Measurements from ENCODE around the gene RASAL2.
"Not testable (repeated sequence)": the region's sequence is repeated elsewhere in the genome, so short reads cannot be mapped to it uniquely, and the experiment has no call there.

RASAL2 gene

GRCh38 chr1:178301141-178301540 is 207.2 kb downstream of the RASAL2 start:
- no peak for DNase-seq

DNA sequence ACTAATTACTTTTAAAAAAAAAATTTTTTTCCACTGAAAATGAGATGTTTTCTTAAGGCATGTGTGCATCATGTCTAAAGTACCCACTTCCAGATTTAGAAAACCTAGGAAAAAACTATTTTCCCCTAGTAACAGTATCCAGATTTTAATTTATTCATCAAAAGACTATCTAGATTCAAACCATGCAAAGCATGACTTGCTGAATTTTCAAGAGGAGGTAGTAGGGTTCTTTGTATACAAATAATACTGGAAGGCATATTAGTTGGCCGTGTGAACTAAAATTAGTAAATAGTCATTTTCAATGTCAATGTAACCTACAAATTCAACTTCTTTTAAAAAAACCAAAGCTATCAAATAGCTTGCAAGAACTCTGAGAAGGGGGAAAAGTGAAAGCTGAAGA is 213.4 kb downstream of the RASAL2 start:
- DNase-seq, result no peak

- no peak for DNase-seq
Observed at GRCh38 chr1:178308438-178308837, 214.5 kb downstream of the RASAL2 start.

GRCh38 chr1:178310685-178311105 is 216.8 kb downstream of the RASAL2 start:
- DNase-seq, result peak; percentile 74

DNA sequence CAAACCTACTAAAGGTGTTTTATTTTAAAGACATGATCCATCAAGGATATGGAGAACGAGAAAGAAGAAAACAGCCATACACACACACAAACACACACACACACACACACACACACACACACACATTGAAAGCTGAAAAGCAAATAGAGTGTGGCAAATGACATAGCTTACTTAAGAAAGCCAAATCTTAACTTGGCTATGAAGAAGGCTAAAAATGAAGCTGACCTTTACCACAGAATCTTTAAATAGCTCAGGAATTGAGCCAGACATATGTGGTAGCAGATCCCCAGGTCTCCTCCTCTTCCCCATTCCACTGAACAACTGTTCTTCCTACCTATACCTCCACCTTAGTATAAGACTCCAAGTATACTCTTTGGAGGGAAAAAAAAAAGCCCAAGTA is 217.3 kb downstream of the RASAL2 start:
- no peak for DNase-seq

GRCh38 chr1:178320280-178320982 is 226.5 kb downstream of the RASAL2 start:
- DNase-seq, result not testable (repeated sequence)

DNA sequence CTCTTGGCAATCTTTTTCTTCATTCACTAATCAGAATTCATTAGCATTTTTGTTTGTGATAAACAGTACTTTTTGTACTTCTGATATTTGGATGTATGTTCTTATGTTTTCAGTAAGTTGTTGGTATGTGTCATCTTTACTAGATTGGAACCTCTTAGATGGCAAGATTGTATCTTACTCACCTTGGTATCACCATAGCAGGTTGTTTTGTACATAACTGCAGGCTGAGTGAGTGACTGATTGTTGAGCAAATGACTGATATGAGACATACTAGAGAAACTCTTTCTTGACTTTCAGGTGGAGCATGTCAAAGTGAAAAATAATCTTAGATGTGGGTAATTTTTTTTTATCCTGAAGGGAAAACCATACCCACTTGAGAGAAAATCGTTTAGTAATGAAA is 229.2 kb downstream of the RASAL2 start:
- no peak for DNase-seq

- no peak for DNase-seq
Observed at GRCh38 chr1:178324003-178324402, 230.1 kb downstream of the RASAL2 start.

GRCh38 chr1:178328728-178329127 is 234.8 kb downstream of the RASAL2 start:
- no peak for DNase-seq

GRCh38 chr1:178330153-178330552 is 236.2 kb downstream of the RASAL2 start:
- no peak for DNase-seq

DNA sequence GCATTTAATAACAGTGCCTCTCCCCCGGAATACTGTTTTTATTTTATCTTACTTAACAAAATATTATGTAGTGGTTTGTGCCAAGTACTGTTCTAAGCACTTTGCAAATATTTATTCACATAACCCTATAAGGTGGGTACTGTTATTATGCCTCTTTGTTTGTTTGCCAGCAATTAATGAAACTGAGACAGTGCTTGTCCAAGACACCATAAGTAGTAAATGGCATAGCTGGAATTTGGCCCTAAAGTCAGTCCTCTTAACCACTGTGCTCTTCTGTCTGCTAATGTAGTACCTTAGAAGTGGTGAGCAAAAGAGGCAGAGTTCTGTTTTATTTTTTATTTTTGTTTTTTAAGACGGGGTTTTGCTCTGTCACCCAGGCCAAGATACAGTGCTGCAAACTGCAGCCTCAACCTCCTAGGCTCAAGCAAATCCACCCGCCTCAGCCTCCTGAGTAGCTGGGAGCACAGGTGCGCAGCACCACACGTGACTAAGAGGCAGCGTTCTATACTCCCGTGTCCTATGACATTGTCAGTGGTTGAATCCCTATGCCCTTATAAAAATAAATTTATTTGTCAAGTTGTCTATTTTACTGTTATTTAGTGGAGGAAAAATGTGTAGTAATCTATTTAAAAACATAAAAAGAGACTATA is 237.1 kb downstream of the RASAL2 start:
- DNase-seq, result no peak

DNA sequence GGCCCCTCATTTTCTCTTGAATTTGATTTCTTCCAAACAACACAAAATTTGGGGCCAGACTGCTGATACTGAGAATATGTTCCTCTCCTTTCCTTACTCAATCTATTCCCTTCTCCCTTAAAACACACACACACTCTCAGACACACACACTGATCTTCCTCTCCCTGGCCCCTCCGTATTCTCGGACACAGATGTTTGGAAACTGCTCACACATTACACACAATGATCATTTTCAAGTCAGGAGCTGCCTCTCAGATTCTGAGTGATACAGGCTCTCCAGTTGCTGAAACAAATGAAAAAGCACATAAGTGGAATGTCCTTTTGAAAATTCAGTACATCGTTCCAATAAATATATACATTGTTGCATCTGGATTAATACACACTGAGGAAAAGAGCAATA is 241.5 kb downstream of the RASAL2 start:
- DNase-seq, result no peak

DNA sequence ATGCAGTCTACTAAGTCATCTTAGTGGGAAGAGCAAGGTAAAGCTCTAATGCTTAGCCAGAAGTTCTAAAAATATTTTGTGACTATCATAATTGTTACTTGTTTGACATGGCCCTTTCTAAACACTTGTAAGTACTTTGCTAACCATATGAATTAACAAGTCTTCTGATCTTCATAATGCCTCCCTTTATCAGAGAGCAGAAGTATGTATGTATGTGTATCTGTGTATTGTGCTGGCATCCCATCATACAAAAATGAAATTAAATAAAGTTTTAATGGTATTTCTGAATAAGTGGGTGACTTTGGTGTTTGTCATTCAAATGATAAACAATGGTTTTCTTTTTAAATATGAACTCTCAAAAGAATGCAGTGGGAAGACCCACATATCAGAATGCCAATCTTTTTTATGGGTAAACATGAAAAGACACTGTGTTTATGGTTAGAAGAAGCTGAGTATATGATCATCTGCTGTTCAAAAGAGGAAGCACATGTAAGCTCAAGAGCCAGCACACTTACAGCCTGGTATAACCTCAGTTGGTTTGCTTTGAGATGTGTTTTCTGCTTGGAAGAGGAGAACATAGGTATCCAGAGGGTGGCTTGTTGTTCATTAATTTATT is 243.3 kb downstream of the RASAL2 start:
- DNase-seq, result peak; percentile 17

DNA sequence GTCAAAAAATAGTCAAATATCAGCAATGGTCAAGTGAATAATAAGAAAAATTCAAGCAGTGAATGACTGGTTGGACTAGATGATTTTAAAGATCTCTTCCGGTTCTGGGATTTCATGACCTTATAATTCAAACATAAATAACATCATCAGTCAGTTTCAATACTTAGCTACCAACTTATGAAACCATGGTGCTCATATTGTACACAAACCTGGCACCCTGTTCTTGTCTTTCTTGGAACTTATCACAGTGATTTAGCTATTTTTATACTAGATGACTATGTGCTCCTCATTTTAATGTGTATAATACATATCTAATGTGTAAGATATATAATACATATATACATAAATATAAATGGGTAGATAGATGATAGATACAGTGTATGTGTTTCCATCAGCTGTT is 245.9 kb downstream of the RASAL2 start:
- DNase-seq, result no peak

GRCh38 chr1:178341261-178341956 is 247.5 kb downstream of the RASAL2 start:
- DNase-seq, result peak; percentile 95

GRCh38 chr1:178342745-178343144 is 248.8 kb downstream of the RASAL2 start:
- DNase-seq, result no peak

- peak; percentile 91 for DNase-seq
Observed at GRCh38 chr1:178344513-178345091, 250.7 kb downstream of the RASAL2 start.

- no peak for DNase-seq
Observed at GRCh38 chr1:178345238-178345637, 251.3 kb downstream of the RASAL2 start.

GRCh38 chr1:178345807-178346206 is 251.9 kb downstream of the RASAL2 start:
- DNase-seq, result no peak

DNA sequence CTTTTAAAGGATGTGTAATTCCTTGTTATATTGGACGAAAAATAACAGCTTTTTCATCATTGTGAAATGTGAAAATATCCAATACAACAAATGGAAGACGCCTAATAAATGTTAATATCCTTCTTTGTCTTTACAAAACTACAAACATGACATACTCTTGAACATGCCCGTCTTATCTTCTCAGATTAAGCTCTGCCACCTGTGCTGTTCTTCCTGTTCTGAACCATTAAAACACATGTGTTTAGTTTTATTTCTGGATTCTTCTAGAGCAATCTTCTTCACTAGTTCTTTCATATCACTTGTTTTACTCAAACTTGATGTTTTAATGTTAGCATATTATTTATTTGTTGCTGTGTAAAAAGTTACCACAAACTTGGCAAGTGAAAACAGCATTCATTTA is 255.9 kb downstream of the RASAL2 start:
- no peak for DNase-seq

DNA sequence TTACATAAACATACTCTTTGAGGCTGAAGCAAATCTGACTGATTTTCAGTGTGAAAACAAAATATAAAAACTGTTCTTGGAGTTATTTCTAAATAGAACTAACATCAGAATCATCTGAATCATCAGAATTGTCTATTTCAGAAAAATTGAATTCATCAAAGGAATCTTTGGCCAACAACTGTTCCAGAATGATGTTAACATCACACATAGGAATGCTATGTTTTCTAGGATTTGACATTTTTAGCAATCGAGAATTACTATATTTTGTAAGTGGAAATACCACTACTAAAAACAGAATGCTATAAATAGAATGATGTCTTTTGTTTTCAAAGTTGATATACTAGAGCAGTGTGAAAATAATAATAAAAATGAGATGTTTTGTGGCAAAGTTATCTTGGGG is 258.0 kb downstream of the RASAL2 start:
- not testable (repeated sequence) for DNase-seq

- DNase-seq, result no peak
Observed at GRCh38 chr1:178352790-178353416, 259.0 kb downstream of the RASAL2 start.

DNA sequence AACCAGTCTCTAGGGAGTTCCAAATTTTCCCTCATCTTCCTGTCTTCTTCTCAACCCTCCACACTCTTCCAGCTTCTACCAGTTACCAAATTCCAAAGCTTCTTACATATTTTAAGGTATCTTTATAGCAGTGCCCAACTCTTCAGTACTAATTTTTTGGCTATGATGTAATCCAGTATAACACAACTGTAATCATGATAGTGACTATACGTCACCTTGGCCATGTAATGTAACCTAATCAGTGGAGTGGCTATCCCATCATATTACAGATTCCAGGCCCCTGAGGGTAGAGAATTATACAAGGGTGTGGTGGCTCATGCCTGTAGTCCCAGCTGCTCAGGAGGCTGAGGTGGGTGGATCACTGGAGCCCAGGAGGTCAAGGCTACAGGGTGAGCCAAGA is 259.6 kb downstream of the RASAL2 start:
- DNase-seq, result peak; percentile 29

All from EL (cell line).